Measurements from ENCODE around the gene RTP3.

Gene RTP3

DNA sequence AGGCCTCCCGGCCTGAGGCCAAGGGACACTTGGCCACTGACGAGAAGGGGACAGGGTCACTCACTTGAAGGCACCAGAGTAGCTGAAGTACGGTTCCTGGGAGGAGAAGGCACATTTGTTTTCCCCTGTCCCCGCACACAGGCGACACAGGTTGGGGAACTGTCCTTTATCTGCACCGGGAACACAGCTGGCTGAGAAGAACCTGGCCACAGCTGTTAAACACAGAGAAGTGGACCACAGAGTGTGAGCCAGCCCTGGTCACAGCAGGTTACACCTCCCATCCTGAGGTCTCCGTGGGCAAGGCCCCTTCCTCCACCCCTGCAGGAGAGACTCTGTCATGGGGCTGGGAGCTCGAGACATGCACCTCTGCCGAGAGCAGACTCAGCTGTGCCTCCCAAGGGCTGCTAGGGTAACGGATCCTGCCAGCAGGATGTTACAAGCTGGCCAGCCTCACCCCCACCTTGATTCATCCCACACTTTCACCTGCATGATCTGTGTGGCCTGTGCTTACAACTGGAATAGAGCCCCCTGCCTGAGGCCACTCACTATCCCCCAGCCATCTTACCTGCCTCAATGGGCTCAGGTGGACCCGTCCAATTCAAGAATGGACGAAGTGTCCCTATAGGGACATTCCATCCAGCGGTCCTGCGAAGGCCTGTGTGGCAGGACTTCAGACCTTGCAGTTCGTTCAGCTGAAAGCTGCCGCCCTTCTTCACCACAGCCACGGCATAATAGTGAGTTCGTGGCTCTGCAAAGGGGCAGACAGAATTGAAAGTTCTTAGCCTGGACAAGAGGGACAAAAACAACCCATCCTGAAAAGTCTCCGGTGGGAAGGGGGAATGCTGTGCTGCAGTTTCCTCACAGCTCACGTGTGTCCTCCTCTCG lies 42.3 kb upstream of the RTP3 start:
- H3K9ac ChIP-seq (ENCODE audit: low read length), result no peak overlapping the region
- peaks cover 22% of the 10 kb centered on the region for H3K4me1 ChIP-seq (ENCODE audit: low read length)
- TF ChIP-seq, protein P1, sequence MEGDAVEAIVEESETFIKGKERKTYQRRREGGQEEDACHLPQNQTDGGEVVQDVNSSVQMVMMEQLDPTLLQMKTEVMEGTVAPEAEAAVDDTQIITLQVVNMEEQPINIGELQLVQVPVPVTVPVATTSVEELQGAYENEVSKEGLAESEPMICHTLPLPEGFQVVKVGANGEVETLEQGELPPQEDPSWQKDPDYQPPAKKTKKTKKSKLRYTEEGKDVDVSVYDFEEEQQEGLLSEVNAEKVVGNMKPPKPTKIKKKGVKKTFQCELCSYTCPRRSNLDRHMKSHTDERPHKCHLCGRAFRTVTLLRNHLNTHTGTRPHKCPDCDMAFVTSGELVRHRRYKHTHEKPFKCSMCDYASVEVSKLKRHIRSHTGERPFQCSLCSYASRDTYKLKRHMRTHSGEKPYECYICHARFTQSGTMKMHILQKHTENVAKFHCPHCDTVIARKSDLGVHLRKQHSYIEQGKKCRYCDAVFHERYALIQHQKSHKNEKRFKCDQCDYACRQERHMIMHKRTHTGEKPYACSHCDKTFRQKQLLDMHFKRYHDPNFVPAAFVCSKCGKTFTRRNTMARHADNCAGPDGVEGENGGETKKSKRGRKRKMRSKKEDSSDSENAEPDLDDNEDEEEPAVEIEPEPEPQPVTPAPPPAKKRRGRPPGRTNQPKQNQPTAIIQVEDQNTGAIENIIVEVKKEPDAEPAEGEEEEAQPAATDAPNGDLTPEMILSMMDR (IDR thresholded peaks at IDR 0.05; ENCODE audit: low read length), result no peak
- TF ChIP-seq EZH2 (optimal IDR thresholded peaks at IDR 0.05; ENCODE audit: low read depth, low read length) (no peak), EZH2phosphoT487 (IDR thresholded peaks at IDR 0.05; ENCODE audit: low read length) (no peak)
- H4K20me1 ChIP-seq (ENCODE audit: insufficient read depth, low read length), result no peaks in the 10 kb centered on the region
- no peaks in the 10 kb centered on the region for H3K27me3 ChIP-seq (replicated peaks; ENCODE audit: insufficient read depth, low read length)
- H2AFZ ChIP-seq (ENCODE audit: low read length), result no peak overlapping the region
- no peaks in the 10 kb centered on the region for H3K9me3 ChIP-seq (replicated peaks; ENCODE audit: insufficient read depth, low read length)
- no peaks in the 10 kb centered on the region for H3K9me2 ChIP-seq (replicated peaks; ENCODE audit: insufficient read depth, low read length)
- no peaks in the 10 kb centered on the region for H3K36me3 ChIP-seq (replicated peaks; ENCODE audit: insufficient read depth, low read length)
- H3K4me3 ChIP-seq (ENCODE audit: low read length), result no peak overlapping the region
- DNase-seq, result no peak
- H3F3A ChIP-seq (ENCODE audit: insufficient read depth, low read length), result 0 out of 2 replicates have a peak, but pooled peaks cover 5% of the 10 kb centered on the region
- no peak overlapping the region for H3K4me2 ChIP-seq (ENCODE audit: low read depth, low read length)
- H3K79me2 ChIP-seq (ENCODE audit: low read length), result no peaks in the 10 kb centered on the region
- H3K27ac ChIP-seq (ENCODE audit: low read length), result no peak overlapping the region

DNA sequence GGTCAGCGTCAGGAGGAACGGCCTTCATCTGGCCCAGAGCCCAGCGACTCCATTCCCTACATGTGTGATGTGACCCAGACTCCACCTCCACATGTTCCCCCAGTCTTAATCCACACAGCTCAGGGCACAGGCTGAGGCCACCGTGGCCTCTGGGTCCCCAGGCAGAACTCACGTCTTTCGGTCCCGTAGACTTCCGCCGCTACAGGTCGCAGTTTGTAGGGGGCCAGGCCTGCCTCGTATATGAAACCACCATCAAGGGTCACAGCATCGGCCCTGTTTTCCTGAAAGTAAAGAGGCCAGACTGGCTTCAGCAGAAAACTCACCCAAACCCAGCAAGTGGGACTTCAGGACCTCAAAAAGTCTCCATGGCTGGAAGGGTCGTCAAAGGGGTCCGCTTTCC lies 41.7 kb upstream of the RTP3 start:
- Histone ChIP-seq H3K27ac (ENCODE audit: low read length) (no peak overlapping the region), H3K4me2 (ENCODE audit: low read depth, low read length) (no peak overlapping the region), H4K20me1 (ENCODE audit: insufficient read depth, low read length) (no peaks in the 10 kb centered on the region), H3K9me2 (replicated peaks; ENCODE audit: insufficient read depth, low read length) (no peaks in the 10 kb centered on the region), H3K9me3 (replicated peaks; ENCODE audit: insufficient read depth, low read length) (no peaks in the 10 kb centered on the region), H3K79me2 (ENCODE audit: low read length) (no peaks in the 10 kb centered on the region), H3K36me3 (replicated peaks; ENCODE audit: insufficient read depth, low read length) (no peaks in the 10 kb centered on the region), H3K9ac (ENCODE audit: low read length) (no peak overlapping the region), H3K27me3 (replicated peaks; ENCODE audit: insufficient read depth, low read length) (no peaks in the 10 kb centered on the region), H3F3A (ENCODE audit: insufficient read depth, low read length) (0 out of 2 replicates have a peak, but pooled peaks cover 5% of the 10 kb centered on the region), H3K4me1 (ENCODE audit: low read length) (peaks cover 22% of the 10 kb centered on the region), H2AFZ (ENCODE audit: low read length) (no peak overlapping the region), H3K4me3 (ENCODE audit: low read length) (no peak overlapping the region)
- DNase-seq, result no peak
- no peak for TF ChIP-seq EZH2 (optimal IDR thresholded peaks at IDR 0.05; ENCODE audit: low read depth, low read length)
- TF ChIP-seq EZH2phosphoT487 (IDR thresholded peaks at IDR 0.05; ENCODE audit: low read length), result no peak
- TF ChIP-seq, protein P1 (IDR thresholded peaks at IDR 0.05; ENCODE audit: low read length), result no peak

DNA sequence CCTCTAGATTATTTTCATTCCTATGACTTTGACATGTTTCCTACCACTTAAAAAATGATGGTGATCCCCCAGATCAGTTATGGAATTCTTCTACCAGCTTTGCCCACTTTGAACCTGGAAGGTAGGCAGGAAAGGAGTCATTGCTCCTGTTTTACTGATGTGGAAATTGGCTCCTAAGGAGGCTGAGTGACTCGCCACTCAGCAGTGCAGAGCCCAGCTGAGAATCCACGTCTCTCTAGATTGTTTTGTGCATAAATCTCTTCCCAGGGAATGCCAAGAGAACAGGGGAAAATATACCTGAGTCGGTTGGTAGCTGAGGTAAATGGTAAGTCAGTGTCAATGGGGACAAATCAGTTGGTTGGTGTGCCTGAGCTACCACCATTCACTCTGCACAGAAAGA lies 37.7 kb upstream of the RTP3 start:
- no peak overlapping the region for H3K9ac ChIP-seq (ENCODE audit: low read length)
- H3K4me1 ChIP-seq (ENCODE audit: low read length), result no peaks in the 10 kb centered on the region
- no peaks in the 10 kb centered on the region for H3K79me2 ChIP-seq (ENCODE audit: low read length)
- H3K9me3 ChIP-seq (replicated peaks; ENCODE audit: insufficient read depth, low read length), result no peaks in the 10 kb centered on the region
- no peak overlapping the region for H2AFZ ChIP-seq (ENCODE audit: low read length)
- no peaks in the 10 kb centered on the region for H3K36me3 ChIP-seq (replicated peaks; ENCODE audit: insufficient read depth, low read length)
- DNase-seq, result no peak
- TF ChIP-seq EZH2phosphoT487 (IDR thresholded peaks at IDR 0.05; ENCODE audit: low read length), result no peak
- no peak for TF ChIP-seq EZH2 (optimal IDR thresholded peaks at IDR 0.05; ENCODE audit: low read depth, low read length)
- TF ChIP-seq, protein P1 (IDR thresholded peaks at IDR 0.05; ENCODE audit: low read length), result no peak
- H3K9me2 ChIP-seq (replicated peaks; ENCODE audit: insufficient read depth, low read length), result no peaks in the 10 kb centered on the region
- H3F3A ChIP-seq (ENCODE audit: insufficient read depth, low read length), result no peaks in the 10 kb centered on the region
- H3K4me2 ChIP-seq (ENCODE audit: low read depth, low read length), result no peak overlapping the region
- no peaks in the 10 kb centered on the region for H3K27me3 ChIP-seq (replicated peaks; ENCODE audit: insufficient read depth, low read length)
- no peak overlapping the region for H3K27ac ChIP-seq (ENCODE audit: low read length)
- H4K20me1 ChIP-seq (ENCODE audit: insufficient read depth, low read length), result no peaks in the 10 kb centered on the region
- H3K4me3 ChIP-seq (ENCODE audit: low read length), result no peak overlapping the region

All from MM.1S (cell line).